IMR-90 (cell line): ENCODE data around the gene SNX25. TPM values are rescaled to one million over a fixed set of nuclear protein-coding genes. Genes with fewer than 3 reads are reported as not detected.

Experiments
- ATAC-seq: fragments of 200-7000 bp; cut with Tn5 transposase; 2 replicates; pipeline ENCODE4 v1.9.1; 2020; ENCODE audit warnings: low read depth, mild to moderate bottlenecking, moderate library complexity
- BruUV-seq: library from RNA; stranded (reverse); fragments of 400-500 nt; replicated peaks from 2 replicates; lab custom pipeline; 2021; lab: Mats Ljungman, UMichigan
- CTCF ChIA-PET: fragments of 300-600 bp; formaldehyde crosslinking; extraction: SDS; loops from one replicate; lab custom pipeline; 2021; ENCODE audit warnings: antibody characterized with exemption; lab: Yijun Ruan, JAX
- POLR2A ChIA-PET: fragments of 300-600 bp; sonication (Branson Sonifier 250); formaldehyde crosslinking; loops from one replicate; lab custom pipeline; 2022; ENCODE audit warnings: antibody characterized with exemption; ENCODE audit not compliant: unreplicated experiment; lab: Charles Lee
- DNase-seq: peaks from one replicate; pipeline ENCODE4 v3.0.0; 2013
- H2AFZ ChIP-seq: replicated peaks from 2 replicates; pipeline ENCODE3; 2013; ENCODE audit warnings: low read length, mild to moderate bottlenecking; ENCODE audit not compliant: poor library complexity
- H2AK5ac ChIP-seq: 2 replicates; pipeline ENCODE4 v1.6.1; 2013; ENCODE audit warnings: low read depth, low read length, inconsistent platforms
- H2AK9ac ChIP-seq: replicated peaks from 2 replicates; pipeline ENCODE3; 2013; ENCODE audit warnings: mild to moderate bottlenecking, low read depth, low read length, moderate library complexity; ENCODE audit not compliant: poor library complexity
- H2BK120ac ChIP-seq: 2 replicates; pipeline ENCODE4 v1.6.1; 2013; ENCODE audit warnings: low read depth, low read length, inconsistent platforms
- H2BK15ac ChIP-seq: 3 replicates; pipeline ENCODE4 v1.6.1; 2013; ENCODE audit warnings: low read depth, low read length, inconsistent platforms
- H2BK20ac ChIP-seq: 2 replicates; pipeline ENCODE4 v1.6.1; 2013; ENCODE audit warnings: low read depth, mild to moderate bottlenecking, inconsistent platforms, low read length, moderate library complexity
- H2BK5ac ChIP-seq: 2 replicates; pipeline ENCODE4 v1.6.1; 2013; ENCODE audit warnings: mild to moderate bottlenecking, low read depth, low read length, inconsistent platforms; ENCODE audit not compliant: poor library complexity, severe bottlenecking
- H3K14ac ChIP-seq: replicated peaks from 2 replicates; pipeline ENCODE4 v1.6.1; 2013; ENCODE audit warnings: low read depth, low read length, inconsistent platforms
- H3K18ac ChIP-seq: 2 replicates; pipeline ENCODE4 v1.6.1; 2013; ENCODE audit warnings: low read depth, low read length, control low read depth
- H3K23ac ChIP-seq: 2 replicates; pipeline ENCODE4 v1.6.1; 2013; ENCODE audit warnings: low read depth, low read length, inconsistent platforms
- H3K27ac ChIP-seq: 2 replicates; pipeline ENCODE4 v1.5.1; 2013; ENCODE audit warnings: mild to moderate bottlenecking, control low read depth, low read length; ENCODE audit not compliant: insufficient read depth
- H3K27me3 ChIP-seq: 2 replicates; pipeline ENCODE4 v1.6.1; 2013; ENCODE audit warnings: low read length; ENCODE audit not compliant: control insufficient read depth, insufficient read depth
- H3K36me3 ChIP-seq: 2 replicates; pipeline ENCODE4 v1.6.1; 2013; ENCODE audit warnings: low read length, mixed read lengths; ENCODE audit not compliant: control insufficient read depth, insufficient read depth
- H3K4ac ChIP-seq: 2 replicates; pipeline ENCODE4 v1.6.1; 2013; ENCODE audit warnings: low read depth, low read length, inconsistent platforms
- H3K4me1 ChIP-seq: 2 replicates; pipeline ENCODE4 v1.6.1; 2013; ENCODE audit warnings: low read length, mixed read lengths; ENCODE audit not compliant: control insufficient read depth, insufficient read depth
- H3K4me2 ChIP-seq: 2 replicates; pipeline ENCODE4 v1.6.1; 2013; ENCODE audit warnings: low read depth, mild to moderate bottlenecking, control low read depth, low read length, moderate library complexity
- H3K4me3 ChIP-seq: 2 replicates; pipeline ENCODE4 v1.5.1; 2013; ENCODE audit warnings: low read depth, mild to moderate bottlenecking, control low read depth, low read length, moderate library complexity; ENCODE audit not compliant: insufficient read depth
- H3K56ac ChIP-seq: 2 replicates; pipeline ENCODE4 v1.6.1; 2013; ENCODE audit warnings: low read length, inconsistent platforms; ENCODE audit not compliant: insufficient read depth; ENCODE audit errors: extremely low read depth
- H3K79me1 ChIP-seq, 2 experiments: 2 replicates each; pipeline ENCODE4 v1.6.1; 2013; ENCODE audit warnings: low read length in 2 of 2, inconsistent platforms in 1 of 2, low read depth in 1 of 2
- H3K9ac ChIP-seq: 2 replicates; pipeline ENCODE4 v1.6.1; 2013; ENCODE audit warnings: low read depth, low read length, control low read depth
- H3K9me1 ChIP-seq: 2 replicates; pipeline ENCODE4 v1.6.1; 2013; ENCODE audit warnings: low read length, inconsistent platforms; ENCODE audit not compliant: insufficient read depth
- H3K9me3 ChIP-seq: 2 replicates; pipeline ENCODE4 v1.6.1; 2013; ENCODE audit warnings: low read length; ENCODE audit not compliant: control insufficient read depth, insufficient read depth
- H4K20me1 ChIP-seq: 2 replicates; pipeline ENCODE4 v1.6.1; 2013; ENCODE audit warnings: low read length, inconsistent platforms; ENCODE audit not compliant: insufficient read depth
- H4K5ac ChIP-seq: 2 replicates; pipeline ENCODE4 v1.6.1; 2013; ENCODE audit warnings: mild to moderate bottlenecking, low read depth, low read length, control low read depth
- H4K8ac ChIP-seq, 2 experiments: 2 replicates each; pipeline ENCODE4 v1.6.1; 2013; ENCODE audit warnings: low read depth in 2 of 2, low read length in 2 of 2, control low read depth in 1 of 2, inconsistent platforms in 1 of 2
- H4K91ac ChIP-seq: 2 replicates; pipeline ENCODE4 v1.6.1; 2013; ENCODE audit warnings: low read depth, low read length, inconsistent platforms; ENCODE audit not compliant: insufficient read depth
- BHLHE40 ChIP-seq: fragments of 150-350 bp; IDR thresholded peaks from 2 replicates; pipeline ENCODE4 v1.6.1; 2016; ENCODE audit warnings: mild to moderate bottlenecking, low read depth, low read length
- CEBPB ChIP-seq: IDR thresholded peaks from 2 replicates; pipeline ENCODE4 v1.6.1; 2012; ENCODE audit warnings: low read depth, low read length, improper control_type of control experiment
- CHD1 ChIP-seq: IDR thresholded peaks from 2 replicates; pipeline ENCODE4 v1.6.1; 2012; ENCODE audit warnings: low read depth, low read length, improper control_type of control experiment
- CTCF ChIP-seq: conservative IDR thresholded peaks from 2 replicates; pipeline ENCODE4 v1.5.1; 2012; ENCODE audit warnings: mild to moderate bottlenecking, low read depth, low read length, improper control_type of control experiment
- MAFK ChIP-seq: IDR thresholded peaks from 2 replicates; pipeline ENCODE4 v1.6.1; 2012; ENCODE audit warnings: low read depth, low read length, improper control_type of control experiment
- MAZ ChIP-seq: IDR thresholded peaks from 2 replicates; pipeline ENCODE4 v1.6.1; 2012; ENCODE audit warnings: low read depth, mild to moderate bottlenecking, low read length, improper control_type of control experiment, moderate library complexity, borderline replicate concordance
- MXI1 ChIP-seq: IDR thresholded peaks from 2 replicates; pipeline ENCODE4 v1.6.1; 2012; ENCODE audit warnings: low read depth, mild to moderate bottlenecking, low read length, moderate library complexity, borderline replicate concordance
- POLR2A ChIP-seq: IDR thresholded peaks from 2 replicates; pipeline ENCODE4 v1.6.1; 2012; ENCODE audit warnings: mild to moderate bottlenecking, low read depth, low read length
- RAD21 ChIP-seq: IDR thresholded peaks from 2 replicates; pipeline ENCODE4 v1.6.1; 2012; ENCODE audit warnings: low read length, improper control_type of control experiment
- RCOR1 ChIP-seq: IDR thresholded peaks from 2 replicates; pipeline ENCODE4 v1.6.1; 2012; ENCODE audit warnings: mild to moderate bottlenecking, low read length, improper control_type of control experiment; ENCODE audit not compliant: insufficient replicate concordance
- RFX5 ChIP-seq: IDR thresholded peaks from 2 replicates; pipeline ENCODE4 v1.8.0; 2012; ENCODE audit warnings: low read depth, mild to moderate bottlenecking, low read length, moderate library complexity
- SMC3 ChIP-seq: fragments of 150-350 bp; IDR thresholded peaks from 2 replicates; pipeline ENCODE4 v1.6.1; 2016; ENCODE audit warnings: low read depth, mild to moderate bottlenecking, antibody characterized with exemption, low read length, moderate library complexity
- WGBS, 2 experiments: methylation state at CpG; one replicate each; pipeline versions ENCODE4 v1.1.5 to v1.1.7; 2013; ENCODE audit warnings: missing lambda C conversion rate in 2 of 2; ENCODE audit not compliant: insufficient read length in 1 of 2; ENCODE audit errors: extremely low coverage in 2 of 2; 5-methylcytosine and 5-hydroxymethylcytosine counted together
- dilution Hi-C: fragments of 300-500 bp; cut with HindIII; formaldehyde crosslinking; loops from one replicate; pipeline ENCODE4 v1.14.3; 2018; ENCODE audit warnings: low sequenced_read_pairs; ENCODE audit not compliant: unreplicated experiment
- in situ Hi-C: fragments of 300-500 bp; cut with MboI; formaldehyde crosslinking; loops from 3 replicates; pipeline ENCODE4 v1.14.3; 2019; ENCODE audit warnings: low sequenced_read_pairs, inconsistent platforms, mixed read lengths
- intact Hi-C: fragments of 100-400 bp; cut with micrococcal nuclease; formaldehyde crosslinking; loops from 2 replicates; pipeline ENCODE4 v1.10.0; 2022
- polyA plus RNA-seq, 3 experiments: library from polyadenylated mRNA; depleted of rRNA; stranded (reverse); fragments of >200 nt; gene quantifications; 2 replicates each; pipeline ENCODE4 v1.2.3, GENCODE V29; 2012; ENCODE audit warnings: low replicate concordance in 1 of 3
- total RNA-seq: library from RNA; depleted of rRNA; stranded (reverse); fragments of >200 nt; gene quantifications from 2 replicates; pipeline ENCODE4 v1.2.3, GENCODE V29; 2012
- TF ChIP-seq, protein P1 (sequence below): fragments of 150-350 bp; IDR thresholded peaks from 2 replicates; pipeline ENCODE4 v1.6.1; 2016; ENCODE audit warnings: low read depth, mild to moderate bottlenecking, low read length, moderate library complexity, borderline replicate concordance

The SNX25 gene
- total and polyA plus RNA-seq, 2 of the 4 experiments (the other 2 are of a cell fraction), result 11.4 to 28.3 TPM

- no peak for TF ChIP-seq CHD1
Measured at GRCh38 chr4:185211035-185211434, 1.6 kb downstream of the SNX25 start (continued).

DNA sequence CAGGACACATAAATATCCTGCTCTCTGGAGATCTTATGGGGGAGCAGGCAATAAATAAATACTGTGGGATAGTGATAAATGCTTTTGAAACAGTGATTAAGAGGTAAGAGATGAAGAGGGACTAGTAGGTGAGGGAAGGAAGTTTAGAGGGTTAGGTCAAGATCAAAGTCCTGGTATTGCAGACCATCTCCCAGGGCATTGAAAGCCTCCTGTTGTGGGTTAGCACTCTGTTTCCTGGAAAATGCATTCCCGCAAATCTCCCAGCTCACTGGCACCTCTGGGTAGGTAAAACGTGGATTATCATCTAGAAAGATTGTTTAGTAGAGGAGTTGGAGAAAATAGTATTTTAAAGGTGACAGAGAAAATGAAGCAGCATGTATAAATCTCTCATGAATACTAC is 2.2 kb downstream of the SNX25 start:
- Histone ChIP-seq H2AK9ac (no peak overlapping the region), H3K27me3 (no peaks in the 10 kb centered on the region), H2AK5ac (no peak overlapping the region), H3K9ac (no peak overlapping the region; the same call in 1 of the 2 replicates), H3K4me2 (peak overlapping the region; percentile 68), H4K8ac (no peak overlapping the region), H3K56ac (no peak overlapping the region), H3K9me3 (no peaks in the 10 kb centered on the region), H3K36me3 (no peaks in the 10 kb centered on the region), H2BK120ac (no peak overlapping the region), H2AFZ (no peak overlapping the region), H3K23ac (peak overlapping the region; percentile 95; the same call in 1 of the 2 replicates), H4K5ac (0 out of 2 replicates have a peak overlapping the region, but pooled peaks have one; percentile 26), H3K14ac (no peak overlapping the region), H3K9me1 (peaks cover 4% of the 10 kb centered on the region; the same call in 1 of the 2 replicates), H2BK5ac (no peak overlapping the region), H2BK20ac (no peak overlapping the region), H3K4ac (no peak overlapping the region), H3K27ac (no peak overlapping the region), H4K20me1 (0 out of 2 replicates have a peak, but pooled peaks cover 7% of the 10 kb centered on the region), H3K4me3 (no peak overlapping the region), H3K18ac (no peak overlapping the region), H2BK15ac (no peak overlapping the region), H3K4me1 (peaks cover 6% of the 10 kb centered on the region; the same call in 1 of the 2 replicates), H4K91ac (no peak overlapping the region), H3K79me1 (peaks cover 28 to 41% of the 10 kb centered on the region in 2 experiments)
- CTCF ChIA-PET, result no interaction called here
- DNase-seq (no peak), ATAC-seq (no peak)
- intact Hi-C loops, result loop anchor here (10.0 kb wide), 1 partner anchor 153 kb away; no protein-coding TSS in a partner anchor
- TF ChIP-seq MXI1 (no peak), SMC3 (no peak), CHD1 (no peak), MAZ (no peak), RAD21 (no peak), RCOR1 (no peak), CEBPB (no peak), RFX5 (no peak), CTCF (no peak), MAFK (no peak), POLR2A (no peak), BHLHE40 (no peak)
- TF ChIP-seq, protein P1, sequence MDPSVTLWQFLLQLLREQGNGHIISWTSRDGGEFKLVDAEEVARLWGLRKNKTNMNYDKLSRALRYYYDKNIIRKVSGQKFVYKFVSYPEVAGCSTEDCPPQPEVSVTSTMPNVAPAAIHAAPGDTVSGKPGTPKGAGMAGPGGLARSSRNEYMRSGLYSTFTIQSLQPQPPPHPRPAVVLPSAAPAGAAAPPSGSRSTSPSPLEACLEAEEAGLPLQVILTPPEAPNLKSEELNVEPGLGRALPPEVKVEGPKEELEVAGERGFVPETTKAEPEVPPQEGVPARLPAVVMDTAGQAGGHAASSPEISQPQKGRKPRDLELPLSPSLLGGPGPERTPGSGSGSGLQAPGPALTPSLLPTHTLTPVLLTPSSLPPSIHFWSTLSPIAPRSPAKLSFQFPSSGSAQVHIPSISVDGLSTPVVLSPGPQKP, result no peak
- dilution Hi-C loops, result no loop called here
- no CpG with 5 or more reads among the region's 2 CpGs for WGBS, 2 experiments
- BruUV-seq, result no TSS peak
- in situ Hi-C loops, result no loop called here
- POLR2A ChIA-PET, result interaction anchor here (0.7 kb wide), 1 partner anchor 548 kb away, joined by 5 read pairs; no protein-coding TSS in a partner anchor
